CD4-positive, alpha-beta T cell (primary cell): ENCODE results near the gene ATP6V1G2. TPM values are rescaled to one million over a fixed set of nuclear protein-coding genes. Genes with fewer than 3 reads are reported as not detected.

Source experiments
- ATAC-seq: fragments of 200-7000 bp; cut with Tn5 transposase; one replicate; pipeline ENCODE4 v1.10.0; 2022; ENCODE audit warnings: mild to moderate bottlenecking; ENCODE audit not compliant: poor library complexity
- CTCF ChIA-PET: fragments of 350-600 bp; sonication (Branson Sonifier 250); formaldehyde crosslinking; loops from one replicate; lab custom pipeline; 2021; ENCODE audit warnings: antibody characterized with exemption, inconsistent platforms; lab: Charles Lee
- POLR2A ChIA-PET: fragments of 350-600 bp; sonication (Branson Sonifier 250); formaldehyde crosslinking; loops from one replicate; lab custom pipeline; 2021; ENCODE audit warnings: antibody characterized with exemption, inconsistent platforms; lab: Charles Lee
- DNase-seq, 14 experiments: peaks; one replicate each; pipeline ENCODE4 v3.0.0-alpha.2; 2013 to 2020; ENCODE audit warnings: mixed read lengths in 2 of 14
- H3K27ac ChIP-seq, 2 donors: one replicate each; pipeline versions ENCODE4 v1.5.1 to v1.7.0; 2013; ENCODE audit warnings: low read length in 2 of 2, low read depth in 1 of 2, mild to moderate bottlenecking in 1 of 2
- H3K27me3 ChIP-seq, 2 experiments: 1 replicate in 1 of 2; 2 replicates in 1 of 2; pipeline versions ENCODE4 v1.6.1 to v1.7.0; 2013; ENCODE audit warnings: low read length in 2 of 2, control low read depth in 1 of 2, mild to moderate bottlenecking in 1 of 2, moderate library complexity in 1 of 2; ENCODE audit not compliant: insufficient read depth in 2 of 2, control insufficient read depth in 1 of 2
- H3K36me3 ChIP-seq: one replicate; pipeline ENCODE4 v1.6.1; 2013; ENCODE audit warnings: low read length, control low read depth; ENCODE audit not compliant: insufficient read depth
- H3K4me1 ChIP-seq: one replicate; pipeline ENCODE4 v1.6.1; 2013; ENCODE audit warnings: low read length, control low read depth; ENCODE audit not compliant: insufficient read depth
- H3K4me3 ChIP-seq: one replicate; pipeline ENCODE4 v1.5.1; 2013; ENCODE audit warnings: mild to moderate bottlenecking, low read length, moderate library complexity
- H3K9me3 ChIP-seq, 2 experiments: 1 replicate in 1 of 2; 2 replicates in 1 of 2; pipeline versions ENCODE4 v1.6.1 to v1.7.0; 2013; ENCODE audit warnings: low read length in 2 of 2, mild to moderate bottlenecking in 2 of 2, control low read depth in 1 of 2, moderate library complexity in 1 of 2; ENCODE audit not compliant: control insufficient read depth in 1 of 2, insufficient read depth in 1 of 2
- H3K27ac Mint-ChIP-seq: one replicate; pipeline ENCODE4 v1.8.0; 2020; ENCODE audit warnings: mixed read lengths
- H3K27me3 Mint-ChIP-seq: one replicate; pipeline ENCODE4 v1.8.0; 2021; ENCODE audit warnings: mixed read lengths
- H3K36me3 Mint-ChIP-seq: one replicate; pipeline ENCODE4 v1.8.0; 2021; ENCODE audit warnings: low read depth, mixed read lengths
- H3K4me1 Mint-ChIP-seq: one replicate; pipeline ENCODE4 v1.8.0; 2021; ENCODE audit warnings: low read depth, mixed read lengths
- H3K4me3 Mint-ChIP-seq: one replicate; pipeline ENCODE4 v1.8.0; 2020; ENCODE audit warnings: mild to moderate bottlenecking, mixed read lengths
- H3K9me3 Mint-ChIP-seq: one replicate; pipeline ENCODE4 v1.8.0; 2020; ENCODE audit warnings: mixed read lengths
- intact Hi-C, 2 experiments: fragments of 100-400 bp; cut with DNase I in 1 of 2; cut with micrococcal nuclease in 1 of 2; formaldehyde crosslinking; loops; one replicate each; pipeline versions ENCODE4 v1.15.1 to v1.9.0; 2023 to 2025; cut with DNase I, micrococcal nuclease
- total RNA-seq, 174 experiments: library from RNA in 2 of 174; stranded (reverse) in 2 of 174; gene quantifications; one replicate each; pipeline ENCODE4 v1.2.3 and lab custom pipeline; 2021 to 2026
- TF ChIP-seq, protein P1 (sequence below): fragments of 200-600 bp; IDR thresholded peaks from one replicate; pipeline ENCODE4 v1.8.0; 2022; ENCODE audit warnings: antibody characterized with exemption, mild to moderate bottlenecking

Gene ATP6V1G2
- total RNA-seq, 2 experiments from 2014 or later, result 2.6 to 3.3 TPM

DNA sequence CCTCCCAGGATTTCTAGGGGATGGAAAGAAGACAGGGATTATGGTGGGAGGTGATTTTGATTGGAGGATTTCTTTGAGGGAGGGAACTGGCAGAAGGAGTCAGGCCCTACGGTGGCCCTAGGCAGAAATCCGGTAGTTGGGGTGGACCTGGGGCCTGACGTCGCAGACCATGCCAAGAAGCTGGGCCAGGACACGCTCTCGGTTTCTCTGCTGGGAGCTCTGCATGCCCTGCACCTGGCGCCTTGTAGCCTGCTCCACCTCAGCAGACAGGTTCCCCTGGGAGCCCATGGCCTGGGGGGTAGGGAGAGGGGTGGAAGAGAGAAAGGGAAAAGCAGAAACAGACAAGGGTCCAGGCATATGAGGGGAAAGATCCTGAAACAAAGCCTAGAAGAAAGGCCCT lies 1.1 kb downstream of the ATP6V1G2 start:
- Histone ChIP-seq H3K27me3 (no peaks in the 10 kb centered on the region), H3K36me3 (peaks cover 8% of the 10 kb centered on the region), H3K4me1 (peaks cover 44% of the 10 kb centered on the region), H3K9me3 (no peaks in the 10 kb centered on the region), H3K4me3 (no peak overlapping the region), H3K27ac (no peak overlapping the region)
- TF ChIP-seq, protein P1, sequence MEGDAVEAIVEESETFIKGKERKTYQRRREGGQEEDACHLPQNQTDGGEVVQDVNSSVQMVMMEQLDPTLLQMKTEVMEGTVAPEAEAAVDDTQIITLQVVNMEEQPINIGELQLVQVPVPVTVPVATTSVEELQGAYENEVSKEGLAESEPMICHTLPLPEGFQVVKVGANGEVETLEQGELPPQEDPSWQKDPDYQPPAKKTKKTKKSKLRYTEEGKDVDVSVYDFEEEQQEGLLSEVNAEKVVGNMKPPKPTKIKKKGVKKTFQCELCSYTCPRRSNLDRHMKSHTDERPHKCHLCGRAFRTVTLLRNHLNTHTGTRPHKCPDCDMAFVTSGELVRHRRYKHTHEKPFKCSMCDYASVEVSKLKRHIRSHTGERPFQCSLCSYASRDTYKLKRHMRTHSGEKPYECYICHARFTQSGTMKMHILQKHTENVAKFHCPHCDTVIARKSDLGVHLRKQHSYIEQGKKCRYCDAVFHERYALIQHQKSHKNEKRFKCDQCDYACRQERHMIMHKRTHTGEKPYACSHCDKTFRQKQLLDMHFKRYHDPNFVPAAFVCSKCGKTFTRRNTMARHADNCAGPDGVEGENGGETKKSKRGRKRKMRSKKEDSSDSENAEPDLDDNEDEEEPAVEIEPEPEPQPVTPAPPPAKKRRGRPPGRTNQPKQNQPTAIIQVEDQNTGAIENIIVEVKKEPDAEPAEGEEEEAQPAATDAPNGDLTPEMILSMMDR, result no peak
- POLR2A ChIA-PET, result interaction anchor here (8.0 kb wide), 1 partner anchor 52 kb away, joined by 119 read pairs; no protein-coding TSS in a partner anchor
- Mint-ChIP-seq H3K9me3 (no peaks in the 10 kb centered on the region), H3K4me1 (peaks cover 51% of the 10 kb centered on the region), H3K36me3 (peaks cover 18% of the 10 kb centered on the region), H3K4me3 (peak overlapping the region; percentile 58), H3K27ac (no peak overlapping the region), H3K27me3 (no peaks in the 10 kb centered on the region)
- no peak for DNase-seq
- no peak for ATAC-seq
- intact Hi-C loops, result loop anchor here in 1 of 2 experiments (5.0 kb wide), 2 partner anchors 107 to 352 kb away; partner anchors contain the start of genes BAG6 and EHMT2
- CTCF ChIA-PET, result interaction anchor here (0.5 to 11.8 kb wide), 2 partner anchors 51 to 275 kb away, joined by 3 to 284 read pairs; partner anchors contain the start of gene NCR3

DNA sequence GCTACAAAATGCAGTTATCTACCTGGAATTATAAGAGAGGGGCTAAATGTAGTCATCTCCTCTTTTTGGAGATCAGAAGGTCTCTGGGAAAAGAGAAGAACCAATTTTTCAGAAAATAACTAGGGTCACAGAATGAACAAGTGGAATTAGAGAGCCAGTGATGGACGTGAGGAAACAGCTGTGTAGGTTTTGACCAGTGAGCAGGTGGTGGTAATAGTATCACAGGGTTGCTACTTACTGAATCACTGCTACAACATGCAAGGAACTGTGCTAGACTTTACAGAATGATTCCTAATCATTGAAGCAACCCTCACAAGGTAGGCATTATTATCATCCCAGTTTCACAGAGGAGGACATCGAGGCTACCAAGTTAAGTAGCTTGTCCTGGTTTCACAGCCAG lies 1.7 kb downstream of the ATP6V1G2 start:
- Histone ChIP-seq H3K27me3 (no peaks in the 10 kb centered on the region), H3K9me3 (no peaks in the 10 kb centered on the region), H3K27ac (no peak overlapping the region), H3K4me3 (no peak overlapping the region), H3K36me3 (peaks cover 13% of the 10 kb centered on the region), H3K4me1 (peaks cover 50% of the 10 kb centered on the region)
- TF ChIP-seq, protein P1, result no peak
- ChIA-PET POLR2A (interaction anchor here (0.9 kb wide), 1 partner anchor 33 kb away, joined by 3 read pairs; no protein-coding TSS in a partner anchor), CTCF (interaction anchor here (0.5 to 11.8 kb wide), 2 partner anchors 51 to 275 kb away, joined by 3 to 284 read pairs; partner anchors contain the start of gene NCR3)
- Mint-ChIP-seq H3K9me3 (no peaks in the 10 kb centered on the region), H3K36me3 (peaks cover 25% of the 10 kb centered on the region), H3K4me3 (peak overlapping the region; percentile 3), H3K27me3 (no peaks in the 10 kb centered on the region), H3K27ac (peak overlapping the region; percentile 3), H3K4me1 (peaks cover 57% of the 10 kb centered on the region)
- no peak for ATAC-seq
- DNase-seq, result no peak
- intact Hi-C loops, result loop anchor here in 1 of 2 experiments (5.0 kb wide), 3 partner anchors 108 to 413 kb away; partner anchors contain the start of genes BAG6, EHMT2, NELFE and SKIC2

DNA sequence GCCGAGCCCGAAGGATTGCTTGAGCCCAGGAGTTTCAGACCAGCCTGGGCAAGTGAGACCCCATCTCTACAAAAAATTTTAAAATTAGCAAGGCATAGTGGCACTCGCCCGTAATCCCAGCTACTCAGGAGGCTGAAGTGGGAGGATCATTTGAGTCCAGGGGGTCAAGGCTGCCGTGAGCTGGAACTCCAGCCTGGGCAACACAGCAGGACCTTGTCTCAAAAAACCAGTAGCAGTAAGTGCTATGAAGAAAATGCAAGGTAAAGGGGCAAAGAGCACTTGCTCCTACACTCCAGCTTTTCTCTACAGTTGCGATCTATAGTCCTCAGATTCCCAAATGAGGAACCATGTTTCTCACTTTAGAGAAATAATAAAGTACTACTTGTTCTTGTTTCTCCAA lies 2.8 kb downstream of the ATP6V1G2 start:
- peaks cover 62% of the 10 kb centered on the region for H3K4me1 Mint-ChIP-seq
- H3K27ac Mint-ChIP-seq, result no peak overlapping the region
- Histone ChIP-seq H3K27ac (no peak overlapping the region), H3K27me3 (no peaks in the 10 kb centered on the region), H3K4me1 (peaks cover 59% of the 10 kb centered on the region), H3K4me3 (no peak overlapping the region), H3K36me3 (peaks cover 19% of the 10 kb centered on the region), H3K9me3 (no peaks in the 10 kb centered on the region)
- DNase-seq, result no peak
- POLR2A ChIA-PET, result interaction anchor here (0.9 to 4.2 kb wide), 2 partner anchors 34 to 39 kb away, joined by 3 to 106 read pairs; partner anchors contain the start of genes LST1 and LTB
- H3K27me3 Mint-ChIP-seq, result no peaks in the 10 kb centered on the region
- TF ChIP-seq, protein P1, result no peak
- ATAC-seq, result no peak
- CTCF ChIA-PET, result interaction anchor here (11.8 kb wide), 1 partner anchor 53 kb away, joined by 284 read pairs; the partner anchor contains the start of gene NCR3
- H3K4me3 Mint-ChIP-seq, result no peak overlapping the region
- H3K9me3 Mint-ChIP-seq, result no peaks in the 10 kb centered on the region
- peaks cover 35% of the 10 kb centered on the region for H3K36me3 Mint-ChIP-seq
- intact Hi-C loops, result loop anchor here in 1 of 2 experiments (5.0 kb wide), 1 partner anchor 414 kb away; the partner anchor contains the start of genes NELFE and SKIC2
